Measurements from ENCODE around the gene WFIKKN2. TPM values are rescaled to one million over a fixed set of nuclear protein-coding genes. Genes with fewer than 3 reads are reported as not detected.
"Not testable (repeated sequence)": the region's sequence is repeated elsewhere in the genome, so short reads cannot be mapped to it uniquely, and the experiment has no call there.

WFIKKN2 gene
- total RNA-seq, 1 donor, result under 0.01 TPM

DNA sequence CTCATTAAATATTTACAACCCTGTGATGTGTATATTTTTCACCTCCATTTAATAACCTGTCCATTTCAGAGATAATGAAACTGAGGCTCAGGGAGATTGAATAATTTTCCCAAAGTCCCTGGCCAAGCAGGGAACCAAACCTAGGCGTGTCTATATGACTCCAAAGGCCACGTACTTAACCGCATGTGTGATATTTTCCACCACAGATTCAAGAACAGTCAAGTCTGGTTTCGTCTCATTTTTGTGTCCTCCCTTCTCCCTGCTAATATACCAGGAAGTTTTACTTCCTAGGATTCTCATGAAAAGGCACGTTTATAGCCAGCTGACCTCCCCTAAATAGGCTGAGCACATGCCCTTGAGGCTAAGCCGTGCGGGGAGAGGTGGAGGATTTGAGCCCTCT lies 15.3 kb downstream of the WFIKKN2 start:
- TF ChIP-seq, protein P1, sequence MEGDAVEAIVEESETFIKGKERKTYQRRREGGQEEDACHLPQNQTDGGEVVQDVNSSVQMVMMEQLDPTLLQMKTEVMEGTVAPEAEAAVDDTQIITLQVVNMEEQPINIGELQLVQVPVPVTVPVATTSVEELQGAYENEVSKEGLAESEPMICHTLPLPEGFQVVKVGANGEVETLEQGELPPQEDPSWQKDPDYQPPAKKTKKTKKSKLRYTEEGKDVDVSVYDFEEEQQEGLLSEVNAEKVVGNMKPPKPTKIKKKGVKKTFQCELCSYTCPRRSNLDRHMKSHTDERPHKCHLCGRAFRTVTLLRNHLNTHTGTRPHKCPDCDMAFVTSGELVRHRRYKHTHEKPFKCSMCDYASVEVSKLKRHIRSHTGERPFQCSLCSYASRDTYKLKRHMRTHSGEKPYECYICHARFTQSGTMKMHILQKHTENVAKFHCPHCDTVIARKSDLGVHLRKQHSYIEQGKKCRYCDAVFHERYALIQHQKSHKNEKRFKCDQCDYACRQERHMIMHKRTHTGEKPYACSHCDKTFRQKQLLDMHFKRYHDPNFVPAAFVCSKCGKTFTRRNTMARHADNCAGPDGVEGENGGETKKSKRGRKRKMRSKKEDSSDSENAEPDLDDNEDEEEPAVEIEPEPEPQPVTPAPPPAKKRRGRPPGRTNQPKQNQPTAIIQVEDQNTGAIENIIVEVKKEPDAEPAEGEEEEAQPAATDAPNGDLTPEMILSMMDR (IDR thresholded peaks at IDR 0.05; ENCODE audit: insufficient read depth, low read length), result no peak
- no peak overlapping the region for H3K4me3 ChIP-seq (ENCODE audit: low read depth, low read length)
- no peak for DNase-seq (ENCODE audit: low read depth)

- TF ChIP-seq, protein P1 (IDR thresholded peaks at IDR 0.05; ENCODE audit: insufficient read depth, low read length), result no peak
Observed at GRCh38 chr17:50853015-50853615, 17.7 kb downstream of the WFIKKN2 start.

DNA sequence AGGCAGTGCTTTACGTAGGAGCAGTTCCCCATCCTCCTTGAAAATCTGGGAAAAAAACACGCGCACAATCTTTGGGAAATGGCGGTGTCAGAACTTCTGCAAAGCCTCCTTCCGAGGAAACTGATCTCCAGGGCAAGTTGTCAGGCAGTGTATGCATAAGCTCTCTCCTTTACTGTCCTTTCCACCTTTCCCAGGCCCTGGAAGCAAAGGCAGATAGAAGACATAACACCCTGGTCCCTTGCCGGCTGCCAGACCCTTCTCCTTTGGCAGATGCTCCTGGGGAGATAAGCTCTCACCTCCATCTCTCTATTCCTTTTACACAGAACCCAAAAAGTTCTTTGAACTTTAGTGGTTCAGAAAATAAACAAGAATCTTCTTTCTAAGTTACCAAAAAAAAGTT lies 18.4 kb downstream of the WFIKKN2 start:
- no peak for DNase-seq (ENCODE audit: low read depth)
- H3K4me3 ChIP-seq (ENCODE audit: low read depth, low read length), result no peak overlapping the region
- TF ChIP-seq, protein P1 (IDR thresholded peaks at IDR 0.05; ENCODE audit: insufficient read depth, low read length), result no peak

More at GRCh38 chr17:50853015-50853615, 17.7 kb downstream of the WFIKKN2 start:
- H3K4me3 ChIP-seq (ENCODE audit: low read depth, low read length), result no peak overlapping the region
- DNase-seq (ENCODE audit: low read depth), result no peak

- no peak for DNase-seq (ENCODE audit: low read depth)
- TF ChIP-seq, protein P1 (IDR thresholded peaks at IDR 0.05; ENCODE audit: insufficient read depth, low read length), result no peak
- H3K4me3 ChIP-seq (ENCODE audit: low read depth, low read length), result no peak overlapping the region
Observed at GRCh38 chr17:50855708-50856330, 20.4 kb downstream of the WFIKKN2 start.

- TF ChIP-seq, protein P1 (IDR thresholded peaks at IDR 0.05; ENCODE audit: insufficient read depth, low read length), result no peak
- DNase-seq (ENCODE audit: low read depth), result no peak
- H3K4me3 ChIP-seq (ENCODE audit: low read depth, low read length), result no peak overlapping the region
Observed at GRCh38 chr17:50856431-50856830, 21.0 kb downstream of the WFIKKN2 start.

- no peak overlapping the region for H3K4me3 ChIP-seq (ENCODE audit: low read depth, low read length)
- no peak for DNase-seq (ENCODE audit: low read depth)
- TF ChIP-seq, protein P1 (IDR thresholded peaks at IDR 0.05; ENCODE audit: insufficient read depth, low read length), result no peak
Observed at GRCh38 chr17:50858486-50859225, 23.3 kb downstream of the WFIKKN2 start.

GRCh38 chr17:50859727-50860126 lies 24.3 kb downstream of the WFIKKN2 start:
- DNase-seq (ENCODE audit: low read depth); H3K4me3 ChIP-seq (ENCODE audit: low read depth, low read length): not testable (repeated sequence)

All from fibroblast of the aortic adventitia (primary cell).